CD4-positive, alpha-beta T cell (primary cell): ENCODE data around the gene TRIM44. TPM values are rescaled to one million over a fixed set of nuclear protein-coding genes. Genes with fewer than 3 reads are reported as not detected.

ENCODE experiments used
- ATAC-seq: fragments of 200-7000 bp; cut with Tn5 transposase; one replicate; pipeline ENCODE4 v1.10.0; 2022; ENCODE audit warnings: mild to moderate bottlenecking; ENCODE audit not compliant: poor library complexity
- CTCF ChIA-PET: fragments of 350-600 bp; sonication (Branson Sonifier 250); formaldehyde crosslinking; loops from one replicate; lab custom pipeline; 2021; ENCODE audit warnings: antibody characterized with exemption, inconsistent platforms; lab: Charles Lee
- POLR2A ChIA-PET: fragments of 350-600 bp; sonication (Branson Sonifier 250); formaldehyde crosslinking; loops from one replicate; lab custom pipeline; 2021; ENCODE audit warnings: antibody characterized with exemption, inconsistent platforms; lab: Charles Lee
- DNase-seq, 14 experiments: peaks; one replicate each; pipeline ENCODE4 v3.0.0-alpha.2; 2013 to 2020; ENCODE audit warnings: mixed read lengths in 2 of 14
- H3K27ac ChIP-seq, 2 donors: one replicate each; pipeline versions ENCODE4 v1.5.1 to v1.7.0; 2013; ENCODE audit warnings: low read length in 2 of 2, low read depth in 1 of 2, mild to moderate bottlenecking in 1 of 2
- H3K27me3 ChIP-seq, 2 experiments: 1 replicate in 1 of 2; 2 replicates in 1 of 2; pipeline versions ENCODE4 v1.6.1 to v1.7.0; 2013; ENCODE audit warnings: low read length in 2 of 2, control low read depth in 1 of 2, mild to moderate bottlenecking in 1 of 2, moderate library complexity in 1 of 2; ENCODE audit not compliant: insufficient read depth in 2 of 2, control insufficient read depth in 1 of 2
- H3K36me3 ChIP-seq: one replicate; pipeline ENCODE4 v1.6.1; 2013; ENCODE audit warnings: low read length, control low read depth; ENCODE audit not compliant: insufficient read depth
- H3K4me1 ChIP-seq: one replicate; pipeline ENCODE4 v1.6.1; 2013; ENCODE audit warnings: low read length, control low read depth; ENCODE audit not compliant: insufficient read depth
- H3K4me3 ChIP-seq: one replicate; pipeline ENCODE4 v1.5.1; 2013; ENCODE audit warnings: mild to moderate bottlenecking, low read length, moderate library complexity
- H3K9me3 ChIP-seq, 2 experiments: 1 replicate in 1 of 2; 2 replicates in 1 of 2; pipeline versions ENCODE4 v1.6.1 to v1.7.0; 2013; ENCODE audit warnings: low read length in 2 of 2, mild to moderate bottlenecking in 2 of 2, control low read depth in 1 of 2, moderate library complexity in 1 of 2; ENCODE audit not compliant: control insufficient read depth in 1 of 2, insufficient read depth in 1 of 2
- H3K27ac Mint-ChIP-seq: one replicate; pipeline ENCODE4 v1.8.0; 2020; ENCODE audit warnings: mixed read lengths
- H3K27me3 Mint-ChIP-seq: one replicate; pipeline ENCODE4 v1.8.0; 2021; ENCODE audit warnings: mixed read lengths
- H3K36me3 Mint-ChIP-seq: one replicate; pipeline ENCODE4 v1.8.0; 2021; ENCODE audit warnings: low read depth, mixed read lengths
- H3K4me1 Mint-ChIP-seq: one replicate; pipeline ENCODE4 v1.8.0; 2021; ENCODE audit warnings: low read depth, mixed read lengths
- H3K4me3 Mint-ChIP-seq: one replicate; pipeline ENCODE4 v1.8.0; 2020; ENCODE audit warnings: mild to moderate bottlenecking, mixed read lengths
- H3K9me3 Mint-ChIP-seq: one replicate; pipeline ENCODE4 v1.8.0; 2020; ENCODE audit warnings: mixed read lengths
- CTCF ChIP-seq: fragments of 200-600 bp; IDR thresholded peaks from one replicate; pipeline ENCODE4 v1.8.0; 2022; ENCODE audit warnings: antibody characterized with exemption, mild to moderate bottlenecking
- intact Hi-C, 2 experiments: fragments of 100-400 bp; cut with DNase I in 1 of 2; cut with micrococcal nuclease in 1 of 2; formaldehyde crosslinking; loops; one replicate each; pipeline versions ENCODE4 v1.15.1 to v1.9.0; 2023 to 2025; cut with DNase I, micrococcal nuclease
- total RNA-seq, 174 experiments: library from RNA in 2 of 174; stranded (reverse) in 2 of 174; gene quantifications; one replicate each; pipeline ENCODE4 v1.2.3 and lab custom pipeline; 2021 to 2026

Gene TRIM44
- total RNA-seq, 2 experiments from 2014 or later: 32.1 to 36.7 TPM

- Histone ChIP-seq H3K36me3 (no peaks in the 10 kb centered on the region), H3K4me1 (peaks cover 10% of the 10 kb centered on the region), H3K9me3 (no peaks in the 10 kb centered on the region), H3K27me3 (no peaks in the 10 kb centered on the region), H3K27ac (no peak overlapping the region), H3K4me3 (no peak overlapping the region)
- Mint-ChIP-seq H3K4me1 (peaks cover 19% of the 10 kb centered on the region), H3K36me3 (no peaks in the 10 kb centered on the region), H3K27me3 (no peaks in the 10 kb centered on the region), H3K9me3 (no peaks in the 10 kb centered on the region), H3K27ac (no peak overlapping the region), H3K4me3 (no peak overlapping the region)
- no peak for TF ChIP-seq CTCF
- ATAC-seq: no peak
- ChIA-PET CTCF (interaction anchor here (1.0 to 1.8 kb wide), 13 partner anchors 8 to 899 kb away, joined by 3 to 13 read pairs (median 5); no protein-coding TSS in a partner anchor), POLR2A (interaction anchor here (0.6 to 1.2 kb wide), 2 partner anchors 467 to 1170 kb away, joined by 3 read pairs; no protein-coding TSS in a partner anchor)
- no peak for DNase-seq
- intact Hi-C loops: loop anchor here in 1 of 2 experiments (2.0 to 5.0 kb wide), 3 partner anchors 206 to 654 kb away; no protein-coding TSS in a partner anchor
Observed at GRCh38 chr11:35822815-35823495, 160.4 kb downstream of the TRIM44 start.

GRCh38 chr11:35823742-35824298, 161.2 kb downstream of the TRIM44 start:
- Mint-ChIP-seq H3K4me1 (peaks cover 19% of the 10 kb centered on the region), H3K4me3 (no peak overlapping the region), H3K27me3 (no peaks in the 10 kb centered on the region), H3K36me3 (no peaks in the 10 kb centered on the region), H3K27ac (no peak overlapping the region), H3K9me3 (no peaks in the 10 kb centered on the region)
- intact Hi-C loops: loop anchor here in 1 of 2 experiments (2.0 to 5.0 kb wide), 3 partner anchors 207 to 653 kb away; no protein-coding TSS in a partner anchor
- Histone ChIP-seq H3K4me1 (peaks cover 10% of the 10 kb centered on the region), H3K27me3 (no peaks in the 10 kb centered on the region), H3K4me3 (no peak overlapping the region), H3K27ac (no peak overlapping the region), H3K36me3 (no peaks in the 10 kb centered on the region), H3K9me3 (no peaks in the 10 kb centered on the region)
- no peak for ATAC-seq
- CTCF ChIA-PET: no interaction called here
- POLR2A ChIA-PET: no interaction called here
- no peak for DNase-seq
- no peak for TF ChIP-seq CTCF

DNA sequence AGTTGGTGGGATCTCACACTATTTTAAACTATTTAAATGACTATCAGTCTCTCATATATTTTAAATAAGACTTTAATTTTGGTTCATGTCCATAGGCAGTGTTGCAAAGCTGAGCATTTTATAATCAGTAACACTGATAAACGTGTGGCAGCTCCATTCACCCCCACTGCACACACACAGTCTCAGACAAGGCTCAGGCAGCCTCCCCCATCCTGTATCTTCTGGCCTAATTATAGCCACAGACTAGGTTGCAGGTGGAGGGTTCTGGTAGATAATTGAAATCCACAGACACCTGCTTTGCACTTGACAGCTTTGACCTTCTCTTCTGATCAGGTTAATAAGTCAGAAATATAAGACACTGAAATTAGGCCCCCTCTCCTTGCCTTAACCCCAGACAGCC, 162.8 kb downstream of the TRIM44 start:
- Histone ChIP-seq H3K4me3 (no peak overlapping the region), H3K9me3 (no peaks in the 10 kb centered on the region), H3K36me3 (no peaks in the 10 kb centered on the region), H3K4me1 (peaks cover 10% of the 10 kb centered on the region), H3K27me3 (no peaks in the 10 kb centered on the region), H3K27ac (no peak overlapping the region)
- Mint-ChIP-seq H3K4me1 (peaks cover 19% of the 10 kb centered on the region), H3K4me3 (no peak overlapping the region), H3K36me3 (no peaks in the 10 kb centered on the region), H3K27ac (no peak overlapping the region), H3K27me3 (no peaks in the 10 kb centered on the region), H3K9me3 (no peaks in the 10 kb centered on the region)
- no peak for DNase-seq
- CTCF ChIA-PET: no interaction called here
- POLR2A ChIA-PET: no interaction called here
- intact Hi-C loops: no loop called here
- no peak for TF ChIP-seq CTCF
- no peak for ATAC-seq
